ENCODE measurements around the gene EOGT. TPM values are rescaled to one million over a fixed set of nuclear protein-coding genes. Genes with fewer than 3 reads are reported as not detected.
A peak's percentile ranks its signal among the peaks of the same experiment; 100 is the strongest.

Gene EOGT
- total and polyA plus RNA-seq, 10 of the 15 experiments (the other 5 are each of a cell fraction or from before 2014, with no cell fraction given), result 3.5 to 16.5 (median 8.3) TPM

GRCh38 chr3:69051756-69052471 is 38.4 kb upstream of the EOGT start, which contains the start of gene TMF1 (continued):
- TF ChIP-seq, protein P1, sequence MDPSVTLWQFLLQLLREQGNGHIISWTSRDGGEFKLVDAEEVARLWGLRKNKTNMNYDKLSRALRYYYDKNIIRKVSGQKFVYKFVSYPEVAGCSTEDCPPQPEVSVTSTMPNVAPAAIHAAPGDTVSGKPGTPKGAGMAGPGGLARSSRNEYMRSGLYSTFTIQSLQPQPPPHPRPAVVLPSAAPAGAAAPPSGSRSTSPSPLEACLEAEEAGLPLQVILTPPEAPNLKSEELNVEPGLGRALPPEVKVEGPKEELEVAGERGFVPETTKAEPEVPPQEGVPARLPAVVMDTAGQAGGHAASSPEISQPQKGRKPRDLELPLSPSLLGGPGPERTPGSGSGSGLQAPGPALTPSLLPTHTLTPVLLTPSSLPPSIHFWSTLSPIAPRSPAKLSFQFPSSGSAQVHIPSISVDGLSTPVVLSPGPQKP (IDR thresholded peaks at IDR 0.05; ENCODE audit: low read depth, low read length), result peak; percentile 42; the same call in 1 of the 2 replicates
- TF ChIP-seq RUNX3 (IDR thresholded peaks at IDR 0.05; ENCODE audit: low read length) (no peak), HSF1 (IDR thresholded peaks at IDR 0.05; ENCODE audit: low read depth, low read length) (no peak), ASH2L (IDR thresholded peaks at IDR 0.05; ENCODE audit: borderline replicate concordance, low read depth) (no peak), SMC3 (IDR thresholded peaks at IDR 0.05; ENCODE audit: borderline replicate concordance, low read length) (no peak; the same call in 1 of the 2 replicates), ZZZ3 (IDR thresholded peaks at IDR 0.05; ENCODE audit: control insufficient read depth, insufficient read length, low read depth) (no peak), STAT3 (IDR thresholded peaks at IDR 0.05; ENCODE audit: low read depth, low read length) (no peak), POLR2AphosphoS2 (IDR thresholded peaks at IDR 0.05; ENCODE audit: low read depth, low read length) (peak; percentile 81; the same call in 1 of the 2 replicates), POLR2AphosphoS5 (IDR thresholded peaks at IDR 0.05; ENCODE audit: low read length) (peak; percentile 79), TBL1XR1 (IDR thresholded peaks at IDR 0.05; ENCODE audit: low read depth, low read length) (no peak), IRF3 (IDR thresholded peaks at IDR 0.05) (no peak), BHLHE40 (IDR thresholded peaks at IDR 0.05; ENCODE audit: borderline replicate concordance in 1 of 2, low read depth in 2 of 2, low read length in 1 of 2) (0 out of 4 replicates have a peak, but pooled peaks of 1 of the 2 experiments have one; percentile 8), CHD1 (IDR thresholded peaks at IDR 0.05; ENCODE audit: low read depth, low read length) (no peak), LARP7 (IDR thresholded peaks at IDR 0.05) (0 out of 2 replicates have a peak, but pooled peaks have one; percentile 26), YY1 (IDR thresholded peaks at IDR 0.05; ENCODE audit: low read depth, low read length) (peak; percentile 52; the same call in 1 of the 2 replicates), PML (IDR thresholded peaks at IDR 0.05; ENCODE audit: low read length) (peak; percentile 78)
- TF ChIP-seq, protein P2, sequence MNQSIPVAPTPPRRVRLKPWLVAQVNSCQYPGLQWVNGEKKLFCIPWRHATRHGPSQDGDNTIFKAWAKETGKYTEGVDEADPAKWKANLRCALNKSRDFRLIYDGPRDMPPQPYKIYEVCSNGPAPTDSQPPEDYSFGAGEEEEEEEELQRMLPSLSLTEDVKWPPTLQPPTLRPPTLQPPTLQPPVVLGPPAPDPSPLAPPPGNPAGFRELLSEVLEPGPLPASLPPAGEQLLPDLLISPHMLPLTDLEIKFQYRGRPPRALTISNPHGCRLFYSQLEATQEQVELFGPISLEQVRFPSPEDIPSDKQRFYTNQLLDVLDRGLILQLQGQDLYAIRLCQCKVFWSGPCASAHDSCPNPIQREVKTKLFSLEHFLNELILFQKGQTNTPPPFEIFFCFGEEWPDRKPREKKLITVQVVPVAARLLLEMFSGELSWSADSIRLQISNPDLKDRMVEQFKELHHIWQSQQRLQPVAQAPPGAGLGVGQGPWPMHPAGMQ (IDR thresholded peaks at IDR 0.05; ENCODE audit: borderline replicate concordance), result no peak
- TF ChIP-seq, protein P3, sequence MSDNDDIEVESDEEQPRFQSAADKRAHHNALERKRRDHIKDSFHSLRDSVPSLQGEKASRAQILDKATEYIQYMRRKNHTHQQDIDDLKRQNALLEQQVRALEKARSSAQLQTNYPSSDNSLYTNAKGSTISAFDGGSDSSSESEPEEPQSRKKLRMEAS (IDR thresholded peaks at IDR 0.05; ENCODE audit: low read depth, low read length), result no peak
- TF ChIP-seq, protein P4, sequence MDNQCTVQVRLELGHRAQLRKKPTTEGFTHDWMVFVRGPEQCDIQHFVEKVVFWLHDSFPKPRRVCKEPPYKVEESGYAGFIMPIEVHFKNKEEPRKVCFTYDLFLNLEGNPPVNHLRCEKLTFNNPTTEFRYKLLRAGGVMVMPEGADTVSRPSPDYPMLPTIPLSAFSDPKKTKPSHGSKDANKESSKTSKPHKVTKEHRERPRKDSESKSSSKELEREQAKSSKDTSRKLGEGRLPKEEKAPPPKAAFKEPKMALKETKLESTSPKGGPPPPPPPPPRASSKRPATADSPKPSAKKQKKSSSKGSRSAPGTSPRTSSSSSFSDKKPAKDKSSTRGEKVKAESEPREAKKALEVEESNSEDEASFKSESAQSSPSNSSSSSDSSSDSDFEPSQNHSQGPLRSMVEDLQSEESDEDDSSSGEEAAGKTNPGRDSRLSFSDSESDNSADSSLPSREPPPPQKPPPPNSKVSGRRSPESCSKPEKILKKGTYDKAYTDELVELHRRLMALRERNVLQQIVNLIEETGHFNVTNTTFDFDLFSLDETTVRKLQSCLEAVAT (IDR thresholded peaks at IDR 0.05), result peak; percentile 55; the same call in 1 of the 2 replicates

Measured in GM12878 (cell line).